ENCODE data around the gene EXOSC10. TPM values are rescaled to one million over a fixed set of nuclear protein-coding genes. Genes with fewer than 3 reads are reported as not detected.
A peak's percentile ranks its signal among the peaks of the same experiment; 100 is the strongest.

Gene EXOSC10
- total RNA-seq, 4 donors from 2014 or later = 96.1 to 181 (median 127) TPM

- H3K4me3 ChIP-seq = no peak overlapping the region
- no peaks in the 10 kb centered on the region for H3K27me3 ChIP-seq
- 68 to 73% methylated on average over 5 of the region's 5 CpGs for WGBS, 2 donors
- H3K4me1 ChIP-seq = peaks cover 0 to 40% (median 8%) of the 10 kb centered on the region in 4 donors
- peak overlapping the region; percentile 52 to 90 (median 84) for H3K27ac ChIP-seq
- H3K9me3 ChIP-seq = no peaks in the 10 kb centered on the region
- TF ChIP-seq EP300 (IDR thresholded peaks at IDR 0.05) (peak in 1 of 2 donors; percentile 40), CTCF (IDR thresholded peaks at IDR 0.05) (no peak)
- peaks cover 0 to 62% (median 4%) of the 10 kb centered on the region in 3 donors for H3K36me3 ChIP-seq
- no peak for DNase-seq (ENCODE audit: low spot score in 2 of 2)
These were observed 43.7 kb upstream of the EXOSC10 start for GRCh38 chr1:11143401-11143800.

GRCh38 chr1:11142618-11143391 is 43.1 kb upstream of the EXOSC10 start:
- DNase-seq (ENCODE audit: low spot score in 2 of 2) = no peak
- peak; percentile 40 to 68 for TF ChIP-seq EP300 (IDR thresholded peaks at IDR 0.05)
- TF ChIP-seq CTCF (IDR thresholded peaks at IDR 0.05) = no peak
- peak in 1 of 2 donors; percentile 22 for TF ChIP-seq POLR2A (IDR thresholded peaks at IDR 0.05)
- H3K36me3 ChIP-seq = peaks cover 0 to 61% (median 4%) of the 10 kb centered on the region in 3 donors
- 71 to 74% methylated on average over 4 of the region's 4 CpGs for WGBS, 2 donors
- peak overlapping the region; percentile 52 to 90 (median 84) for H3K27ac ChIP-seq
- peaks cover 0 to 38% (median 8%) of the 10 kb centered on the region in 4 donors for H3K4me1 ChIP-seq
- no peaks in the 10 kb centered on the region for H3K27me3 ChIP-seq
- H3K9me3 ChIP-seq = no peaks in the 10 kb centered on the region
- H3K4me3 ChIP-seq = no peak overlapping the region

- TF ChIP-seq EP300 (IDR thresholded peaks at IDR 0.05) (no peak), CTCF (IDR thresholded peaks at IDR 0.05) (no peak), POLR2A (IDR thresholded peaks at IDR 0.05) (no peak)
- H3K9me3 ChIP-seq = no peaks in the 10 kb centered on the region
- DNase-seq (ENCODE audit: low spot score in 2 of 2) = no peak
- H3K27me3 ChIP-seq = no peaks in the 10 kb centered on the region
- WGBS, 2 donors = 81 to 88% methylated on average over 3 of the region's 3 CpGs
- H3K4me3 ChIP-seq = no peak overlapping the region
- peaks cover 0 to 34% (median 15%) of the 10 kb centered on the region in 4 donors for H3K4me1 ChIP-seq
- peak overlapping the region in 2 of 4 donors; percentile 67 to 76 for H3K27ac ChIP-seq
- H3K36me3 ChIP-seq = peaks cover 0 to 52% (median 0%) of the 10 kb centered on the region in 3 donors
These were observed 39.3 kb upstream of the EXOSC10 start for GRCh38 chr1:11138952-11139351.

- TF ChIP-seq CTCF (IDR thresholded peaks at IDR 0.05) = no peak
- TF ChIP-seq POLR2A (IDR thresholded peaks at IDR 0.05) = no peak
- TF ChIP-seq EP300 (IDR thresholded peaks at IDR 0.05) = no peak
- no peaks in the 10 kb centered on the region for H3K9me3 ChIP-seq
- DNase-seq (ENCODE audit: low spot score in 2 of 2) = no peak
- WGBS, 2 donors = 81 to 84% methylated on average over 1 of the region's 1 CpG
- H3K27ac ChIP-seq = peak overlapping the region in 2 of 4 donors; percentile 67 to 76
- no peaks in the 10 kb centered on the region for H3K27me3 ChIP-seq
- H3K4me3 ChIP-seq = no peak overlapping the region
- peaks cover 0 to 34% (median 17%) of the 10 kb centered on the region in 4 donors for H3K4me1 ChIP-seq
- H3K36me3 ChIP-seq = peaks cover 0 to 61% (median 0%) of the 10 kb centered on the region in 3 donors
These were observed 38.4 kb upstream of the EXOSC10 start for GRCh38 chr1:11138029-11138428.

- Histone ChIP-seq H3K27me3 (no peaks in the 10 kb centered on the region), H3K27ac (peak overlapping the region; percentile 2 to 90 (median 48)), H3K4me3 (no peak overlapping the region), H3K4me1 (peaks cover 0 to 43% (median 19%) of the 10 kb centered on the region in 4 donors), H3K9me3 (no peaks in the 10 kb centered on the region), H3K36me3 (peaks cover 0 to 79% (median 7%) of the 10 kb centered on the region in 3 donors)
- TF ChIP-seq POLR2A (IDR thresholded peaks at IDR 0.05) (no peak), CTCF (IDR thresholded peaks at IDR 0.05) (no peak), EP300 (IDR thresholded peaks at IDR 0.05) (no peak)
- WGBS, 2 donors = 60 to 70% methylated on average over 5 of the region's 5 CpGs
- no peak for DNase-seq (ENCODE audit: low spot score in 2 of 2)
These were observed 35.2 kb upstream of the EXOSC10 start for GRCh38 chr1:11134898-11135266.
